Astrocyte (in vitro differentiated cells and primary cell): Measurements from ENCODE around the gene NCOA5. TPM values are rescaled to one million over a fixed set of nuclear protein-coding genes. Genes with fewer than 3 reads are reported as not detected.
A peak's percentile ranks its signal among the peaks of the same experiment; 100 is the strongest.

Experiments
- DNase-seq: peaks from one replicate; pipeline ENCODE4 v3.0.0-alpha.2; 2010; ENCODE audit warnings: low read depth
- FAIRE-seq: peaks from 2 replicates; lab custom pipeline; 2011; peaks lifted over from hg19 to GRCh38; lab: Jason Lieb, UNC
- H2AFZ ChIP-seq: 2 replicates; pipeline ENCODE4 v1.6.0; 2012; ENCODE audit warnings: low read depth, low read length, inconsistent platforms
- H3K27ac ChIP-seq: 2 replicates; pipeline ENCODE4 v1.5.1; 2011; ENCODE audit warnings: low read depth, low read length, inconsistent platforms
- H3K27me3 ChIP-seq: 2 replicates; pipeline ENCODE4 v1.6.0; 2011; ENCODE audit warnings: low read length, inconsistent platforms; ENCODE audit not compliant: insufficient read depth
- H3K36me3 ChIP-seq: 2 replicates; pipeline ENCODE4 v1.5.1; 2011; ENCODE audit warnings: low read length, inconsistent platforms; ENCODE audit not compliant: insufficient read depth
- H3K4me1 ChIP-seq: 2 replicates; pipeline ENCODE4 v1.5.1; 2011; ENCODE audit warnings: low read length, inconsistent platforms; ENCODE audit not compliant: insufficient read depth
- H3K4me2 ChIP-seq: 2 replicates; pipeline ENCODE4 v1.6.0; 2012; ENCODE audit warnings: low read length, inconsistent platforms
- H3K4me3 ChIP-seq: 2 replicates; pipeline ENCODE4 v1.5.1; 2011; ENCODE audit warnings: low read depth, mild to moderate bottlenecking, low read length, inconsistent platforms; ENCODE audit not compliant: insufficient read depth
- H3K79me2 ChIP-seq: 2 replicates; pipeline ENCODE4 v1.6.0; 2012; ENCODE audit warnings: mild to moderate bottlenecking, low read length, inconsistent platforms; ENCODE audit not compliant: insufficient read depth
- H3K9ac ChIP-seq: 2 replicates; pipeline ENCODE4 v1.6.0; 2012; ENCODE audit warnings: mild to moderate bottlenecking, low read length, inconsistent platforms
- H3K9me3 ChIP-seq: 2 replicates; pipeline ENCODE4 v1.5.1; 2012; ENCODE audit warnings: low read depth, mild to moderate bottlenecking, low read length, inconsistent platforms; ENCODE audit not compliant: insufficient read depth
- H4K20me1 ChIP-seq: 2 replicates; pipeline ENCODE4 v1.6.0; 2012; ENCODE audit warnings: low read length, inconsistent platforms; ENCODE audit not compliant: insufficient read depth
- H3K27ac Mint-ChIP-seq: one replicate; pipeline ENCODE4 v1.8.0; 2021; ENCODE audit warnings: mild to moderate bottlenecking, mixed read lengths; ENCODE audit not compliant: unreplicated experiment
- H3K27me3 Mint-ChIP-seq: one replicate; pipeline ENCODE4 v1.8.0; 2021; ENCODE audit warnings: low read depth, mixed read lengths; ENCODE audit not compliant: unreplicated experiment
- H3K36me3 Mint-ChIP-seq: one replicate; pipeline ENCODE4 v1.8.0; 2021; ENCODE audit warnings: low read depth, mixed read lengths; ENCODE audit not compliant: unreplicated experiment
- H3K4me1 Mint-ChIP-seq: one replicate; pipeline ENCODE4 v1.8.0; 2021; ENCODE audit warnings: low read depth, mixed read lengths; ENCODE audit not compliant: unreplicated experiment
- H3K4me3 Mint-ChIP-seq: one replicate; pipeline ENCODE4 v1.8.0; 2021; ENCODE audit warnings: mild to moderate bottlenecking, moderate library complexity, mixed read lengths; ENCODE audit not compliant: unreplicated experiment
- H3K9me3 Mint-ChIP-seq: one replicate; pipeline ENCODE4 v1.8.0; 2021; ENCODE audit warnings: mild to moderate bottlenecking, mixed read lengths; ENCODE audit not compliant: unreplicated experiment
- EZH2 ChIP-seq: IDR thresholded peaks from 2 replicates; pipeline ENCODE4 v1.6.1; 2012; ENCODE audit warnings: mild to moderate bottlenecking, low read length, inconsistent platforms; ENCODE audit not compliant: insufficient read depth
- total RNA-seq: library from RNA; stranded (reverse); gene quantifications from 2 replicates; pipeline ENCODE4 v1.2.1, GENCODE V29; 2021
- TF ChIP-seq, protein P1 (sequence below): IDR thresholded peaks from 2 replicates; pipeline ENCODE4 v1.5.1; 2011; ENCODE audit warnings: low read depth, mild to moderate bottlenecking, inconsistent platforms, low read length, moderate library complexity; ENCODE audit not compliant: insufficient read depth

Gene NCOA5
- total RNA-seq, 1 donor from 2014 or later, result 20.7 TPM

- FAIRE-seq, result no peak
- Histone ChIP-seq H3K27me3 (no peaks in the 10 kb centered on the region), H3K4me1 (peaks cover 22% of the 10 kb centered on the region), H2AFZ (no peak overlapping the region), H3K4me2 (no peak overlapping the region), H3K9me3 (no peaks in the 10 kb centered on the region), H3K4me3 (no peak overlapping the region), H4K20me1 (peaks cover 79% of the 10 kb centered on the region), H3K9ac (no peak overlapping the region), H3K79me2 (peaks cover 58% of the 10 kb centered on the region), H3K27ac (no peak overlapping the region), H3K36me3 (peaks cover 29% of the 10 kb centered on the region)
- peaks cover 7% of the 10 kb centered on the region for H3K36me3 Mint-ChIP-seq
- H3K27ac Mint-ChIP-seq, result no peak overlapping the region
- no peaks in the 10 kb centered on the region for H3K27me3 Mint-ChIP-seq
- peaks cover 3% of the 10 kb centered on the region for H3K4me1 Mint-ChIP-seq
- TF ChIP-seq, protein P1, sequence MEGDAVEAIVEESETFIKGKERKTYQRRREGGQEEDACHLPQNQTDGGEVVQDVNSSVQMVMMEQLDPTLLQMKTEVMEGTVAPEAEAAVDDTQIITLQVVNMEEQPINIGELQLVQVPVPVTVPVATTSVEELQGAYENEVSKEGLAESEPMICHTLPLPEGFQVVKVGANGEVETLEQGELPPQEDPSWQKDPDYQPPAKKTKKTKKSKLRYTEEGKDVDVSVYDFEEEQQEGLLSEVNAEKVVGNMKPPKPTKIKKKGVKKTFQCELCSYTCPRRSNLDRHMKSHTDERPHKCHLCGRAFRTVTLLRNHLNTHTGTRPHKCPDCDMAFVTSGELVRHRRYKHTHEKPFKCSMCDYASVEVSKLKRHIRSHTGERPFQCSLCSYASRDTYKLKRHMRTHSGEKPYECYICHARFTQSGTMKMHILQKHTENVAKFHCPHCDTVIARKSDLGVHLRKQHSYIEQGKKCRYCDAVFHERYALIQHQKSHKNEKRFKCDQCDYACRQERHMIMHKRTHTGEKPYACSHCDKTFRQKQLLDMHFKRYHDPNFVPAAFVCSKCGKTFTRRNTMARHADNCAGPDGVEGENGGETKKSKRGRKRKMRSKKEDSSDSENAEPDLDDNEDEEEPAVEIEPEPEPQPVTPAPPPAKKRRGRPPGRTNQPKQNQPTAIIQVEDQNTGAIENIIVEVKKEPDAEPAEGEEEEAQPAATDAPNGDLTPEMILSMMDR, result no peak
- TF ChIP-seq EZH2, result no peak
- H3K4me3 Mint-ChIP-seq, result no peak overlapping the region
- DNase-seq, result no peak
- no peaks in the 10 kb centered on the region for H3K9me3 Mint-ChIP-seq
These were observed 15.8 kb downstream of the NCOA5 start for GRCh38 chr20:46074006-46074405.

DNA sequence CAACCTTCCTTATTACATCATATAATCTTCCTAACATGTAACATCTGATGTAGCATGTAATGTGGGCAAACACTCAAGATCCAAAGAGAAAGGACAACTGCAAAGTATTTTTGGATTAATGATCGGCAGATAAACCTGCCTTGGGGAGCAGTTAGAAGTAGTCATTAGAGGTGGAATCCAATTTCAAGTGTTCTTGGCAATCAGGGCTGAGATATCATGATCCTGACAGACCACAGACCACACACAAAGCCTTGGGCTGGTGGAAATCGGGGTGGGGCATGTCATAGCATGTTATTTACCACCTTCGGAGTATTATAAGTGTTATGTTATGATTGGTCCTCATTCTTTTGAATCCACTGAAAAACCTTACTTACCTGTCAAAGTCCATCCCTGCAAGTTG is 16.3 kb downstream of the NCOA5 start:
- H3K27ac ChIP-seq, result no peak overlapping the region
- no peak overlapping the region for H3K4me3 Mint-ChIP-seq
- no peak for FAIRE-seq

GRCh38 chr20:46073024-46073423 is 16.7 kb downstream of the NCOA5 start:
- H3K27me3 Mint-ChIP-seq, result no peaks in the 10 kb centered on the region
- Histone ChIP-seq H3K9ac (no peak overlapping the region), H3K4me3 (no peak overlapping the region), H3K4me2 (no peak overlapping the region), H2AFZ (no peak overlapping the region), H3K27me3 (no peaks in the 10 kb centered on the region), H3K36me3 (peaks cover 28% of the 10 kb centered on the region), H3K4me1 (peaks cover 22% of the 10 kb centered on the region), H3K79me2 (peaks cover 48% of the 10 kb centered on the region), H3K9me3 (no peaks in the 10 kb centered on the region), H4K20me1 (peaks cover 75% of the 10 kb centered on the region), H3K27ac (no peak overlapping the region)
- H3K4me3 Mint-ChIP-seq, result no peak overlapping the region
- FAIRE-seq, result no peak
- no peaks in the 10 kb centered on the region for H3K9me3 Mint-ChIP-seq
- DNase-seq, result no peak
- peaks cover 7% of the 10 kb centered on the region for H3K36me3 Mint-ChIP-seq
- H3K4me1 Mint-ChIP-seq, result peaks cover 3% of the 10 kb centered on the region
- TF ChIP-seq, protein P1, result no peak
- TF ChIP-seq EZH2, result no peak
- H3K27ac Mint-ChIP-seq, result no peak overlapping the region

More for the DNA sequence above, 16.3 kb downstream of the NCOA5 start:
- no peaks in the 10 kb centered on the region for H3K9me3 ChIP-seq
- TF ChIP-seq EZH2, result no peak
- TF ChIP-seq, protein P1, result no peak
- H3K27ac Mint-ChIP-seq, result no peak overlapping the region
- H3K27me3 Mint-ChIP-seq, result no peaks in the 10 kb centered on the region
- H3K4me1 Mint-ChIP-seq, result peaks cover 3% of the 10 kb centered on the region
- H3K4me2 ChIP-seq, result no peak overlapping the region
- H3K36me3 Mint-ChIP-seq, result peaks cover 7% of the 10 kb centered on the region
- peaks cover 24% of the 10 kb centered on the region for H3K36me3 ChIP-seq
- peaks cover 75% of the 10 kb centered on the region for H4K20me1 ChIP-seq
- no peak overlapping the region for H3K9ac ChIP-seq
- peaks cover 53% of the 10 kb centered on the region for H3K79me2 ChIP-seq
- H3K27me3 ChIP-seq, result no peaks in the 10 kb centered on the region
- no peak overlapping the region for H2AFZ ChIP-seq
- H3K9me3 Mint-ChIP-seq, result no peaks in the 10 kb centered on the region
- DNase-seq, result peak; percentile 34
- no peak overlapping the region for H3K4me3 ChIP-seq
- H3K4me1 ChIP-seq, result peaks cover 22% of the 10 kb centered on the region
